Muscle of leg (tissue), 11 donors: ENCODE results near the gene AUTS2. TPM values are rescaled to one million over a fixed set of nuclear protein-coding genes. Genes with fewer than 3 reads are reported as not detected.
A peak's percentile ranks its signal among the peaks of the same experiment; 100 is the strongest.

Experiments
- DNase-seq: peaks from one replicate; pipeline ENCODE4 v3.0.0; 2013
- H3K27ac ChIP-seq: one replicate; pipeline ENCODE4 v1.5.1; 2013; ENCODE audit warnings: mild to moderate bottlenecking, low read length, control low read depth
- H3K27me3 ChIP-seq: one replicate; pipeline ENCODE4 v1.6.1; 2013; ENCODE audit warnings: low read length; ENCODE audit not compliant: control insufficient read depth, insufficient read depth
- H3K36me3 ChIP-seq: one replicate; pipeline ENCODE4 v1.6.1; 2013; ENCODE audit warnings: low read length; ENCODE audit not compliant: control insufficient read depth, insufficient read depth
- H3K4me1 ChIP-seq: one replicate; pipeline ENCODE4 v1.6.1; 2013; ENCODE audit warnings: low read length; ENCODE audit not compliant: control insufficient read depth, insufficient read depth
- H3K4me3 ChIP-seq: one replicate; pipeline ENCODE4 v1.5.1; 2013; ENCODE audit warnings: low read length, control low read depth
- H3K9me3 ChIP-seq: replicated peaks from 2 replicates; pipeline ENCODE4 v1.6.1; 2013; ENCODE audit warnings: low read depth, low read length; ENCODE audit not compliant: control insufficient read depth
- WGBS: methylation state at CpG from one replicate; pipeline ENCODE4 v1.1.5; 2013; ENCODE audit warnings: missing lambda C conversion rate; ENCODE audit not compliant: insufficient coverage; 5-methylcytosine and 5-hydroxymethylcytosine counted together
- polyA plus RNA-seq, 8 donors: library from polyadenylated mRNA; unstranded; fragments of 120-200 nt; gene quantifications; one replicate each; pipeline versions ENCODE4 v1.2.1 to v1.2.3, GENCODE V29; 2013; ENCODE audit warnings: inconsistent platforms in 1 of 8, low replicate concordance in 1 of 8; ENCODE audit not compliant: insufficient read length in 8 of 8, insufficient read depth in 1 of 8
- total RNA-seq: library from RNA; stranded (reverse); fragments of 120-200 nt; gene quantifications from one replicate; pipeline ENCODE4 v1.2.4, GENCODE V29; 2013

AUTS2 gene
- total and polyA plus RNA-seq, 9 donors = 28.6 to 92.3 (median 58.8) TPM

DNA sequence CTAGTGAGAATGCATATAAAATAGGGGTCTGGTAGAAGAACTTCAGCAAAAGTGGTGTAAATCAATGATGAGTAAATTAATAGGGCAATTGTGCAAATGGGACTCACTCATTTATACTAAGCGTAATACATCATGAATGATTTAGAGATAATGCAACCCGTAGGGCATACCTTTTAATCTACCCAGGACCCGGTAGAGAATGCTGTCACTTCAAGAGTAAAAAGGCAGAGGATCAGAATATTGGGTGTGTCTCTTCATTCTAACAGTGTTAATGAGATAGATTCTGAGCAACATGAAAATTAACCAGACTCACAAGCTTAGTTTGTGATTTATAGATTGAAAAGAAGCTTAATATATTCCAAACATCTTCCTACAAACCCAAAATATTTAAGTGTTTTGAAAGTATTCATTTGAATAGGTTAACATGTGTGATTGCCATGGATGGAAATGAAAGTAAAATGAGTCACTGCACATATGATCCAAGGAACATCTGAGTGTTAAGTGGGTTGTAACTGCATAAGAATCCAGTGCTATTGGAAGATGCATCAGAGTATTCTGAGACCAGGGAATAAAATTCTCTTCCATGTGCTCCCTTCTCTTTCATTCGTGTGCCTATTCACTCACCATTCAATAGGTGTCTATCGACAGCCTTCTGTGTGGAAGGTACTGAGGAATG lies 690.6 kb downstream of the AUTS2 start:
- no peaks in the 10 kb centered on the region for H3K27me3 ChIP-seq
- H3K4me1 ChIP-seq = no peaks in the 10 kb centered on the region
- no peaks in the 10 kb centered on the region for H3K9me3 ChIP-seq
- peak; percentile 82 for DNase-seq
- H3K36me3 ChIP-seq = no peaks in the 10 kb centered on the region
- H3K4me3 ChIP-seq = no peak overlapping the region
- no CpG with 5 or more reads among the region's 5 CpGs for WGBS
- no peak overlapping the region for H3K27ac ChIP-seq

- no peaks in the 10 kb centered on the region for H3K4me1 ChIP-seq
- no peak overlapping the region for H3K27ac ChIP-seq
- WGBS = 83% methylated on average over 3 of the region's 5 CpGs
Observed at GRCh38 chr7:70292716-70293115, 694.4 kb downstream of the AUTS2 start.

DNA sequence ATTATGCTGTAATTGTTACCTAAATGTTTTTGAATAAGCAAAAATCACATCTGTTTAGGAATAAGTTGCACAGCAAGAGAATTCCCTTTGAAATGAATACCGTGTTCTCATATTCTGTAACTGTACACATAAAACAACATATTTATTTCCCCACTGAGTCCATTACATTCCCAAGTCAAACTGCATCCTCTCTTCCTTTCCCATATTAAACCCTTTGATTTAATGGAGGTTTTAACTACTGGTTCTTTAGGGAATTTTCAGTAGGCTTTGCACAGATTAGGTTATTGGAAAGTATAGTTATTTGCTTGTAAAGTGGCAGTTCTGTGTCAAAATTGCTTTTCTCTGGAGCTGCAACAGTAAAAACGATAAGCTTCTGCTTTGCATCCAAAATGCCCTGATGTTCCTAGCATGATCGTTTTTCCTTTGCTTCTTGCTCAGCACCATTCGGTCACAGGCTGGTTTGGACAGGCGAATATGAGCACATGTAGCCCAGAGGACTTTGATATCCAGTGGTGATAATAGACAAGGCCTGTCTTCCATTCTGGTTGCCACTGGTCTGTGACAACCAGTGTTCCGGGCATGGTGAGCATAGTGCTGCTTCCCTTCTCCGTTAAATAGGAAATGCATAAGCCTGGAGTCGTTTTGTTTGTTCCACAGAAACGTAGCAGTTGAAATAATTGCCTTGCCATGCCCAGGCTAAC lies 696.1 kb downstream of the AUTS2 start:
- H3K4me3 ChIP-seq = no peak overlapping the region
- H3K36me3 ChIP-seq = no peaks in the 10 kb centered on the region
- DNase-seq = no peak
- H3K27me3 ChIP-seq = no peaks in the 10 kb centered on the region
- H3K9me3 ChIP-seq = no peaks in the 10 kb centered on the region
- no peaks in the 10 kb centered on the region for H3K4me1 ChIP-seq
- 51% methylated on average over 6 of the region's 9 CpGs for WGBS
- H3K27ac ChIP-seq = no peak overlapping the region

More at GRCh38 chr7:70292716-70293115, 694.4 kb downstream of the AUTS2 start:
- no peaks in the 10 kb centered on the region for H3K36me3 ChIP-seq
- no peaks in the 10 kb centered on the region for H3K27me3 ChIP-seq
- H3K9me3 ChIP-seq = no peaks in the 10 kb centered on the region
- DNase-seq = no peak
- H3K4me3 ChIP-seq = no peak overlapping the region

GRCh38 chr7:70298780-70299471 lies 700.7 kb downstream of the AUTS2 start:
- 80% methylated on average over 1 of the region's 6 CpGs for WGBS
- no peaks in the 10 kb centered on the region for H3K27me3 ChIP-seq
- no peaks in the 10 kb centered on the region for H3K9me3 ChIP-seq
- no peak overlapping the region for H3K27ac ChIP-seq
- no peak overlapping the region for H3K4me3 ChIP-seq
- no peak for DNase-seq
- no peaks in the 10 kb centered on the region for H3K4me1 ChIP-seq
- no peaks in the 10 kb centered on the region for H3K36me3 ChIP-seq

DNA sequence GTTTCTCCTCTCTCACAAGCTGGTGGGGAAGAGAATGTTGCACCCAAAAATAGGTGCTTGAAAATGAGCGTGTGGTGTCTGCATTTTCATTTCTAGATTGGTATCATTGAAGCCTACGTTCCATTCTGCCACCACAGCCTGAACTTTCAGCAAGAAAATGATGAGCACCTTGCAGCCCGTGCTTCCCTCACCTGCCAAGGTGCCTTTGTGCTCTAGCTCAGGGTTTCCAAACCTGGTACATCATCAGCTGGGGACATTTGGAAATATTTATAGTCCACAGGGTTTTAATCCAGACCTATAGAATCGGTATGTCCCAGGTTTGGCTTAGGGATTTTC lies 701.2 kb downstream of the AUTS2 start:
- 93% methylated on average over 2 of the region's 4 CpGs for WGBS
- no peaks in the 10 kb centered on the region for H3K27me3 ChIP-seq
- H3K4me3 ChIP-seq = no peak overlapping the region
- no peak overlapping the region for H3K27ac ChIP-seq
- H3K9me3 ChIP-seq = no peaks in the 10 kb centered on the region
- H3K4me1 ChIP-seq = no peaks in the 10 kb centered on the region
- no peak for DNase-seq
- no peaks in the 10 kb centered on the region for H3K36me3 ChIP-seq

DNA sequence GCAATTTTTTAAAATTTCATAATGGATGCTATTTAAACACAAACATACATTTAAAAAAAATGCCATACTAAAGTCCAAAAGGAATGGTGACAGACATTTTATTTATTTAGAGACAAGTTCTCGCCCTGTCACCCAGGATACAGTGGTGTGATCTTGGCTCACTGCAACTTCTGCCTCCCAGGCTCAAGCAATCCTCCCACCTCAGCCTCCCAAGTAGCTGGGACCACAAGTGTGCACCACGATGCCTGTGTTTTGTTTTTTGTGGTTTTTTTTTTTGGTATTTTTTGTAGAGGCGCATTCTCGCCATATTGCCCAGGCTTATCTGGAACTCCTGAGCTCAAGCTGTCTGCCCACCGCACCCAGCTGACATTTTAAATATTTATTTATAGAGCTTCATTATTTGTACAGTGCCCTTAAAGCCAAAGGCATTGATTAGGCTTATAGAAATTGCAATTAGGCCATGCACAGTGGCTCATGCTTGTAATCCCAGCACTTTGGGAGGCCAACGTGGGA lies 703.5 kb downstream of the AUTS2 start:
- Histone ChIP-seq H3K9me3 (no peaks in the 10 kb centered on the region), H3K36me3 (no peaks in the 10 kb centered on the region), H3K4me1 (no peaks in the 10 kb centered on the region), H3K27ac (no peak overlapping the region), H3K4me3 (no peak overlapping the region), H3K27me3 (no peaks in the 10 kb centered on the region)
- DNase-seq = no peak
- WGBS = 100% methylated on average over 1 of the region's 6 CpGs

DNA sequence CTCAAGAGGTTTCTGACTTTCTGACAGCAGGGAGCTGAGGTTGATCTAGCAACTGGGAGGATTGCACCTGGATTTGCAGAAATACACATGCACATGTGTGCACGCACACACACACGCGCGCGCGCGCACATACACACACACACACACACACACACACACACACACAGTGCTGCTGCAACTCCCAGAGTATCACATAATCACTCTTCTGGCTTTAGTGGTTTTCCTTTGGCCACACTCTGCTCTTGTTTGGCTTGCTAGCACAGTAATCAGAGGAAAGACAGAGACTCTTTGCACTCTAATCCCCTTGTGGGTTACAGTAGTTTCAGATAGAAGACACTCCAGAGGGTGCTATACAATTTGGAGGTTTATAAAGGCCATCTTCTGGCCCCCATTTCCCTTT lies 705.0 kb downstream of the AUTS2 start:
- WGBS = 88% methylated on average over 7 of the region's 7 CpGs
- Histone ChIP-seq H3K27ac (no peak overlapping the region), H3K27me3 (no peaks in the 10 kb centered on the region)

GRCh38 chr7:70303780-70304179 lies 705.5 kb downstream of the AUTS2 start:
- 100% methylated on average over 2 of the region's 2 CpGs for WGBS

More for the DNA sequence above, 705.0 kb downstream of the AUTS2 start:
- H3K9me3 ChIP-seq = no peaks in the 10 kb centered on the region
- H3K36me3 ChIP-seq = no peaks in the 10 kb centered on the region
- no peak for DNase-seq
- H3K4me1 ChIP-seq = no peaks in the 10 kb centered on the region
- no peak overlapping the region for H3K4me3 ChIP-seq

GRCh38 chr7:70306173-70306572 lies 707.9 kb downstream of the AUTS2 start:
- Histone ChIP-seq H3K36me3 (no peaks in the 10 kb centered on the region), H3K27ac (no peak overlapping the region), H3K4me3 (no peak overlapping the region)

More at GRCh38 chr7:70303780-70304179, 705.5 kb downstream of the AUTS2 start:
- Histone ChIP-seq H3K4me1 (no peaks in the 10 kb centered on the region), H3K4me3 (no peak overlapping the region), H3K27me3 (no peaks in the 10 kb centered on the region), H3K36me3 (no peaks in the 10 kb centered on the region), H3K27ac (no peak overlapping the region), H3K9me3 (no peaks in the 10 kb centered on the region)
- DNase-seq = no peak

DNA sequence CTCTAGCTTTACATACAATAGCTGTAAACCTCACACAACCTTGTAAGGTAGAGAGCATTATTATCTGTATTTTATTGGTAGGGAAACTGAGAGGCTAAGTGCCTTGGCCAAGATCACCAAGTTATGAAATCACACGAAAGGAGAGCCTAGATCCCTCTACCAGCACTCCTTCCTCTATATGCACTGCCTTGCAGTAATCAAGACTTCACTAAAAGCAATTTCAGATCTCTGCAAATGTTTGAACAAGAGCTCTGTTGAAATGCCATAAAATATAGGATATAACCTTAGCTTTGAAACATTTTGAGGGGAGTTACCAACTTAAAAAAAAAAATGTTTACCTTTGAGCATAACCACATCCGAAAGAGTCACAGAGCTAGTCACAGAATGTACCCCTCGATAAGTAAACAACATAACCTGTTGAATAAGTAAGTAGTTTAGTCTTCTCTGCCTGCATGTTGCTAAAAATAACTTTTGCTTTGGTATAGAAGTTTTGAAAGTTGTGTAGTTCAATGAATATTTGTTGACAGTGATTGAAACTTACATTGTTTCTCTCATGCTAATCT lies 709.4 kb downstream of the AUTS2 start:
- Histone ChIP-seq H3K4me3 (no peak overlapping the region), H3K36me3 (no peaks in the 10 kb centered on the region), H3K4me1 (no peaks in the 10 kb centered on the region), H3K27ac (no peak overlapping the region), H3K27me3 (no peaks in the 10 kb centered on the region), H3K9me3 (no peaks in the 10 kb centered on the region)
- DNase-seq = no peak
- no CpG with 5 or more reads among the region's 3 CpGs for WGBS

More at GRCh38 chr7:70306173-70306572, 707.9 kb downstream of the AUTS2 start:
- WGBS = 100% methylated on average over 1 of the region's 2 CpGs
- H3K9me3 ChIP-seq = no peaks in the 10 kb centered on the region
- peak; percentile 24 for DNase-seq
- H3K27me3 ChIP-seq = no peaks in the 10 kb centered on the region
- H3K4me1 ChIP-seq = no peaks in the 10 kb centered on the region
